ENCODE data around the gene OR2T10.
"Not testable (repeated sequence)": the region's sequence is repeated elsewhere in the genome, so short reads cannot be mapped to it uniquely, and the experiment has no call there.

The OR2T10 gene, protein sequence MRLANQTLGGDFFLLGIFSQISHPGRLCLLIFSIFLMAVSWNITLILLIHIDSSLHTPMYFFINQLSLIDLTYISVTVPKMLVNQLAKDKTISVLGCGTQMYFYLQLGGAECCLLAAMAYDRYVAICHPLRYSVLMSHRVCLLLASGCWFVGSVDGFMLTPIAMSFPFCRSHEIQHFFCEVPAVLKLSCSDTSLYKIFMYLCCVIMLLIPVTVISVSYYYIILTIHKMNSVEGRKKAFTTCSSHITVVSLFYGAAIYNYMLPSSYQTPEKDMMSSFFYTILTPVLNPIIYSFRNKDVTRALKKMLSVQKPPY

DNA sequence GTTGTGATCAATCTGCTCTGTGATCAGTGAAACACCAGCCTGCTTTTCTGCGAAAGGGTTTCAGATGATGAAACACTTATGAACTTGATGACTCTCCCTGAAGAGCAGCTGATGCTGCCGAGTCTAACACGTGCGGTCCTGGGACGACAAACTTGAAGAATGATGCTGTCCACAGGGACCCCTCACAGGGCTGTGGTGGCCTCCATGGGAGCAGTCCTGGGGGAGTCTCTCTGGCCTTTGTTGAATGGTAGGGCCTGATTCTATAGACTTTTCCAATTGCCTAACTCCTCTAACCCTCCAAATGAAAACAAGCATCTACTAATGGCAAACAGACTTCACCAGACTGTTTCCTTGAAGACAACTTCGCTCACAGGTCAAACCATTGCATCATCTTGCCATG is at the start of gene OR2T10:
TSS of gene OR2T10 (minus strand) at position 112 of the 400 bp plus-strand sequence. CDS start 3,932 bp downstream, outside the sequence.
- no peak for DNase-seq (ENCODE audit: low spot score)

DNA sequence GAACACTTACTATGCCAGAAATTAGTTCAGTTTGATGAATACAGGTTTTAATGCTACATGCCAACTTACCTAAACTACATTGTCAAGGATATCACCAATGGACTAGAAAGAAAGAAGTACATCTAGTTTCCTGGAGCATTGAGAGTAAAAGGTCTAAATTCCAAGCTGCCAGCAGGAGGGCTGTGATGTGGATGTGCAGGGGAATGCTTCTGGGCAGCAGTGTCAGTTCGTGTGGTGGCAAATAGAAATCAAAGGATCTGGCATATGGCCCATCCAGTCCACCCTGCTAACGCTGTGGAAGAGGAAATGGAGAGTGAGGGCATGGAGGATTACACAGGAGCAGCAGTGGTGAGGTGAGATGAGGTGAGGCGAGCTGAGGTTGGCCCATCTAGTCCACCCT is 47.7 kb upstream of the OR2T10 start, which contains the start of gene OR2T35:
TSS of gene OR2T35 (minus strand) at position 101 of the 400 bp plus-strand sequence. CDS start 6,020 bp downstream, outside the sequence.
- not testable (repeated sequence) for DNase-seq (ENCODE audit: low spot score)

DNA sequence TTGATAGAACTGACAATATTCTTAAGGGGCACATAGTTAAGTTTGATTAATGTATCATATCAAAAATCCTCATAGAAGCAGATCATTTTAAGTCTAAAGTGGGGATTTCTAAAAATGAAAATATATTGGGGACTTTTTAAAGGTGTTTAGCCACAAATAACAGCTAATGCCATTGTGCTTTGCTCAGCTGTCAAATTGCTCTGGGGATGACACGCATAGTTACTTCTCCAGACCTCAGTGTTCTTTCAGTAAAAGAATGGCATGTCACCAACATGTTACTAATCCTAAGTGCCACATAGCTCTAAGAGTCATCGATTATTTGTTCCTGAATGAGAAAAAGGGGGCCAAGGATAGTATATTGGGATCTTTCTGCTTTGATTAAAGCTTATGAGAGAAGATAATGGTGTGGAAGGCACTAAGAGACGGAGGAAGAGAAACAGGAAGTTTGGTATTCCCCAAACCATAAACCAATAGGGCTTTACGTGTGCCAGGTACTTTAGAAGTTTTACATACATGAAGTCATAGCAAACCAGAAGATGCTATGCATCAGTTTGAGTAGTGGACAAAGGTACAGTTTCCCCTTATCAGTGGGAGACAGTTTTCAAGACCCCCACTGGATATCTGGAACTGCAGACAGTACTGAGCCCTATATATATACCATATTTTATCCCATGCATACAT is 45.6 kb upstream of the OR2T10 start:
- DNase-seq (ENCODE audit: low spot score): not testable (repeated sequence)

DNA sequence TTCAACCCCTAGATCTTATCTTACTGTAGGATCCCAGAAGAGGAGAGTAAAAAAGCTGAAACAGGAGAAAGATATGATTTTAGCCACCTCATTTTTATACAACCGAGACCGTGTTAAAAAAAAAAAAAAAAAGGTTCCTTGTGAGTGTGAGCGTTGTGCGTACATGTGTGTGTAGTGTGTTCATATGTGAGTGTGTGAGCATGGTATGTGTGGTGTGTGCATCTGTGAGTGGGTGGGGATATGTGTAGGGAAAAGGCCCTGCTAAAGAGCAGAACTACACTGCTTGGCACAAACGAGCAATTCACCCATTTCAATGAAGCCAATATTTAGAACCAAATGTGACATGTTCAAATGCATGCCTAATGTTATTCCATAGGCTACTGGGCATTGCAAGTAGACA is 44.1 kb upstream of the OR2T10 start:
- DNase-seq (ENCODE audit: low spot score): not testable (repeated sequence)

DNA sequence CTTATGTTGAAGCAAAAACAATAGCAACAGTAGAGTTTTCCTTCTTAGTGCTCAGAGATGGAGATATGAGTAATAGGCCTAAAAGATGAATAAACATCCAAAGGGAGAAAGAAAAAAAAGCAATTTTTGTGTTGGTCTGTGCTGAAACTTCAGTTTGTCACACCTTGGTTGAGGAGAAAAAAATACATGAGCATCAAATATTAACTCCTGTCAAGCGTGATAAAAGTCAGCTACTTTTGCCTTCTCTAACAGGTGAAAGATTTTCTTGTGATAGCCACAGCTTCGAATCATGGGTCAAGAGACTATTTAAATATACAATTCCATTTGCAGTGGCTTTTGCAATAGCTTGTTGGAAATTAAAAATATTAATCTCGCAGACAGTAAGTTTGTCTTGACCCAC is 43.4 kb upstream of the OR2T10 start:
- DNase-seq (ENCODE audit: low spot score): not testable (repeated sequence)

DNA sequence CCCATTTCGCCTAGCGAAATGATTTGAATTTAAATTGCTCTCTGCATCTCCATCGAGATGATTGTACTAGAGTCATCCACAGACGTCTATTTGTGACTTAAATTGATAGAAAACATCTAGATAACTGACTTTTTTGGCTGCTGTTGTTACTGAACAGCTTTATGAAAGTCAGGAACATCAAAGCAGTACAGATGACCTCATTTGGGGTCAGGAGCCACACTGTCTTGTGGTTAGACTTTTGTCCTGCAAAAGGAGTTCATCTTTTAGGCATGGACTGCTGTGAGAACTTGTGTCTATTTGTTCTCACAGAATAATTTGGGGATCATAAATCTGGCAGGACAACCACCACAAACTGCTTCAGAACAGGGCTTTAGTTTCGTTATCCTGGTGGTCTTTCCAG is 42.2 kb upstream of the OR2T10 start:
- DNase-seq (ENCODE audit: low spot score): not testable (repeated sequence)

DNA sequence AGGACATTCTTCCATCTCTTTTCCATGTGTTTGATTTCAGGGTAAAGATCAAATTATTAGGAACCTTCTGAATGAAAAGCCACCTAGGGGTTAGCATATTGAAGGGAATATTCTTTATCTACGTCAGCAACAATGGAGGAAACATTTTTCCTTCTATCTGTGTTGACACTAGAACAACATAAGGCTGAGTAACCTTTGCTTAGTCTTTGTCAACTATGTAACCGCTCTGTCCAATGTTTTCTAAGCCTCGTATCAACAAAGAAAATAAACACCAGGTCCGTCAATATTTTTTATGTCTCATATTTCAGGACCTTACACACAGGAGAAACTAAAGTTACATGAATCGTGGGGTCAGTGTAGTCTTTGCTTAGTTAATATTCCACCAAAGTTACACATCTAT is 39.1 kb upstream of the OR2T10 start:
- not testable (repeated sequence) for DNase-seq (ENCODE audit: low spot score)

DNA sequence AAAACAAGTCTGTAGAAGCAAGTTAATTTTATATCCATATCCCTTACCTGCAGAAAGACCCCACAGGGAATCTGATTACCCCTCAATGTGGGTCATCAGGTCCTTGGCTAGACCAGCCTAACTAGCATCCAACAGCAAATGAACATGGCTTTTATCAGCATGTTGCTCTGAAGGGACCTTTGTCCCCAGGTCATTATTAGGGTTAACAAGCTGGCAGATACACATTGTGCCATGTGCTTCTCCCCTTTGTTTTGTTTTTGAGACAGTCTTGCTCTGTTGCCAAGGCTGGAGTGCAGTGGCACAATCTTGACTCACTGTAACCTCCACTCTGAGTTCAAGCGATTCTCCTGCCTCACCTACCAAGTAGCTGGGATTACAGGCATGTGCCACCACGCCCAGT is 37.5 kb upstream of the OR2T10 start, which contains the start of gene OR2T11:
TSS of gene OR2T11 (minus strand) at position 101 of the 400 bp plus-strand sequence. CDS start 7,963 bp downstream, outside the sequence.
- DNase-seq (ENCODE audit: low spot score): not testable (repeated sequence)

DNA sequence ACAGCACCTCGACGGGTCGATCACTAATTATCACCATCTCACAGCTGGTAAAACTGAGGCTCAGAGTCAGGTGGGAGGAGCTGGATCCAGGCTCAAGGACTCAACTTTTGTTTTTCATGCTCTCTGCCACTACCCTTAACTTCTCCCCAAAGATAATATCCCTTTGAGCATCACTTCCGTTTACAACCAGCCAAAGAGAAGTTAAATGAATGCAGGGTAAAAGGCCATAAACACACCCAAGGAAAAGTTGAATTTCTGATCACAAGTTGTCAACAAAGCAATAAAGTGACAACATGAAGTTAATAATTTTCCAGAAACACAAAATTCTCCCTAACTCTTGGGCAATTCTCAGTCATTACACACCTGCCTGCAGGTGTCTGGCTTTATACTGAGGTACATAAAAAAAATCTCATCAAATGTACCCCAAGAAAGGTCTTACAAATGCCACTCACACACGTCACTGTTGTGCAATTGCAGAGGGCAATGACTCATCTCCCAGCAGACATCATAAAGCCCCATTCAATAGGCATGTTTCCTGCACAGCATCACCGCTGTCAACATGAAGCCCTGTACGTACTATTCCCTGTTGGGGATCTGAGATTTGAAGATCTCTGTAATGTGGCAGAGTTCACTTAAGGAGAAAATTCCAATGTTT is 34.0 kb upstream of the OR2T10 start:
- DNase-seq (ENCODE audit: low spot score): no peak

DNA sequence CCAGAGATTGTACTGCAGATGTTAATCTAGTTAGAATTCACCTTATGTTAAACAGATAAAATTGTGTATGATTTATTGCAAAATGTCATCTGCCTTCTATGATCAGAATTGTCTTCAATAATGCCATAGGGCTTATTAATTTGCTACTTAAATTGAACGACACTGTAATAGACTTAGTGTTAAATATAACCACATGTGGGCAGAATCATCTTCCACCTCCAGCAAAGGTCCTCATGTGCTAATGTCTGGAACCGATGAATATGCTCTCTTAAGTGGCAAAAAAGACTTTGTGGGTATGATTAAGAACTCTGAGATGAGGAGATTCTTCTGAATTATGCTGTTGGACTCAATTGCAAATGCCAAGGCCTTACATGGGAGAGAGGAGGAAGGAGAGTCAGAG is 33.1 kb upstream of the OR2T10 start:
- no peak for DNase-seq (ENCODE audit: low spot score)

DNA sequence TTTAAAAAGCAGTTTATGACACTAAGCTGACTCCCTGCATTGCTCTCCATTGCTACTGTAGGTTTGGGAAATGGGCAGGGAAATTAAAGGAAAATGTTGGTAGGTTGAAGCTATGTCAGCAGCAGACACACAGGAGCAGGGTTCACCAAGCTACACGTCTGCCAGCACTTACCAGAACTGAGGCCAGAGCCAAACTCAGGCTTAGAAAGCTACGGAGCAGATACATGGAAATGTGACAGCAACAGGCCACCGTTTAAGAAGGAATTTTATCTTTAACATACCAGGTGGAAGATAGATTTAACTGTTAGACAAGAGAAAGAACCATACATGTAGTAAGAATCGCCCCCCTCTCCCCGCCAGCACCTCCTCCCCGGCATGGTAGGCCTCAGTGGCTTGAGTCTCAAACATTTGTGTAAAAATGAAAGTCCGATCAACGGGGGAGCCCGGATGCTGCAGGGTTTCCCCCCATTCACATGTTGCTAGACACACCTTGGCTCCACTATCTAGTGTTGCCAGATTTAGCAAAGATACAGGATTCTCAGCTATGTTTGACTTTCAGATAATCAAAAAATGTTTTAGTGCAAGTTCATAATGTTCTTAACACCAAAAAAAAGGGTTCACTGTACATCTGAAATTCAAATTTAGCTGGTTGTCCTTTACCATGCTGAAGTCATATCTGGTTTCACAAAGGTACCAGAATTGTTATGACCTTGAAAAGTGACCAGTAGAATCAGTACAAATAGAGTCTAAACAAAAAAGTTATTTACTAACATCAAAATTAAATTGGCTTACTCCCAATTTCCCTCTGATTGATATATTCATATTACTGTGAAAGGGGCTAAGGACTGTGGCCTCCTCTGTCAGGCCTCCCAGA is 30.7 kb upstream of the OR2T10 start:
- no peak for DNase-seq (ENCODE audit: low spot score)

DNA sequence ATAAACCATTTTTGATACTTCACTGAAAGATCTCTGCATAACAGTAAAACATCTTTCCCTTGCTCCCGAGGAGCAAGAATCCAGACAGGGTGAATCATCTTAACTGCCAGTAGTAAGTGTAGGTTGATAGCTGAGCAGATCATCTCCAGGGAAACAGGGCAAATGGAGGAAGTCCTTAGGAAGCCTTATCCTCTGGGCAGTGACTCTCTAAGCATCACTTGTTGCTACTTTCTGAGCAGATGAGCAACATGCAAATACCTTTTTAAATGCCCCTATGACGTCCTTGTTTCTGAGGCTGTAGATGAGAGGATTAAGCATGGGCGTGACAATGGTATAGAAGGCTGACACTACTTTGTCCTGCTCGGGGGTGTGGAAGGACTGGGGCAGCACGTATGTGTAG is 28.5 kb upstream of the OR2T10 start:
- DNase-seq (ENCODE audit: low spot score): no peak

DNA sequence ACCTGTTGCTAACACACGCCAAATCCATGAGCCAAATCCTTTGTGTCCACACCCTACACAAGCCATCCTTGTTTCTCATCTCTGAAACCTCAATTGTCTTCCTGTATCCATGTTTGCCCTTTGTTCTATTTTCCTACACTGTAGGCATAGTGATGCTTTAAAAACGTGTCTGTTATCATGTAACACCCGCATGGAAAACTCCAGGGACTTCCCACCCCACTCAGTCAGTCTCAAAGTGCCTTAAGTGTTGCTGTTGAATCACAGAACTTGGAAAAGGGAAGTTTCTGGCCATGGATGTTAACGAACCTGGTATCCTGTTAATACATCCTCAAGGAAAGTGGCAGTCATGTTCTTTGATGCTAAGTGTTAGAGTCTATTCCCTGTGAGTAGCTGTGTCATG is 27.7 kb upstream of the OR2T10 start:
- DNase-seq (ENCODE audit: low spot score): no peak

DNA sequence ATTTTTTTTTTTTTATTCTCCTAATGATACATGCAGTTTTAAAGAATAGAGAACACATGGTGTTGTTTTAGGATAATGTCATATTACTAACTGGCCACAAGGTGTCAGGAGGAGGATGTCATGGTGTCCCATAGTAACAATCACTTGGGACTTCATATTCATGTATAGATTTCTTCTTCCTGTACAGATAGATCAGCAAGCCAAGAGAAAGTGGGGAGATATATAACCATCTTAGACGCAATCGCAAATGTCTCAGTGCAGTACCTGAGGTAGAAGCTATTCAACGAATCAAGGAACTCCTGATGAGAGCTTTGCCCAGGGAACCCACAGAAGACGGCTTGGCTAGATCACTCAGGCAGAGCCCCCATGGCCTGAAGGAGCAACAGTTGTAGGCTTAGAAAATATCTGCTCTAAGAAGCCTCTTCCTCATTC is 25.1 kb upstream of the OR2T10 start:
- DNase-seq (ENCODE audit: low spot score): peak; percentile 27

DNA sequence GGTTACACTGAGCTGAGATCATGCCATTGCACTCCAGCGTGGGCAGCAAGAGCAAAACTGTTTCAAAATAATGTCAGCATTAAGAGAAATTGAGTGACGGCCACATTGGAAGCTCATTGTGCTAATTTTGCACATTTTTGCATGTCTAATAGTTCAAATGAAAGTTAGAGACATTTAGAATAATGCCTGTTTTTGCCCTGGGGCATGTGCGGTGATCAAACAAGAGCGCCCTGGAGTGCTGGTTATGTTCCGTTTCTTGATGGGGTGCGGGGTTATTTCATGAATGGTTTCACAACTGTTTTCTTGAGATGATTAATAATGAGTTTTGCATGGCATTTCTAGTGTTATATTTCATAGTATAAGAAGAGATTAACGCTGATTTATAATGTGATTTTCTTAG is 24.3 kb upstream of the OR2T10 start:
- no peak for DNase-seq (ENCODE audit: low spot score)

DNA sequence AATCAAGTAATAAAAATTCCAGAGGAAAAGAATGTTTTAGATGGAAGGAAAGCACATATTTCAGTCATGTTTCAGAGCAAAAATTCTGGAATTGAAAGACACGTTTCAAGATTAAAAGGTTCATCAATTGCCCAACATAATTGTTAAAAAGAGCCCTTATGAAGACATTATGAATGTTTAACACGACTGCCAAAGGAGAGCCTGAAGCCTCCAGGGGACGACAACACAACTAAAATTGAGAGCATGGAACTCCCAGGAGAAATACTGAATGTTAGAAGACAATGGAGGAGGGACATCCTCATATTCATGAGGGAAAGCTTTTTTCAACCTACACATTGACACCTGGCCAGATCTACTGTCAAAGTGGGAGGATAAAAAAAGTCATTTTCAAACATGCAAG is 21.4 kb upstream of the OR2T10 start:
- DNase-seq (ENCODE audit: low spot score): peak; percentile 47

DNA sequence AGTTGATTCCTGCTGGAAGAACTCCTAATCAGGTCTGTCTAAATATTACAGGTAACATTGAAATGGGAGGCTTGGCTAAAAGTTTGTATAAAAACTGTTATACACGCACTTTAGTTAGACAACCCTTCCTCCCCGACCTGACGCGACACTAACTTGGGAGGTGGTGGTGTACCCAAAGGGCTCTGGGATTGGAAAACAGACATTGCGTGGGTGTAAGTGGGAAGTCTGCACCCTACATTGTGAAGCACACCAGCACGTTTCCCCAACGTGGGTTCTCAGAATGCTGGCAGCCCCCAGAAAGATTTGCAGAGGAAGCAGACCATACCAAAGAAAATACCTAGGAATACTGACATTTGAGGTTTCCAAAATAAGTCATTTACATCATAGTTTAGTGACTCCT is 20.6 kb upstream of the OR2T10 start:
- no peak for DNase-seq (ENCODE audit: low spot score)

DNA sequence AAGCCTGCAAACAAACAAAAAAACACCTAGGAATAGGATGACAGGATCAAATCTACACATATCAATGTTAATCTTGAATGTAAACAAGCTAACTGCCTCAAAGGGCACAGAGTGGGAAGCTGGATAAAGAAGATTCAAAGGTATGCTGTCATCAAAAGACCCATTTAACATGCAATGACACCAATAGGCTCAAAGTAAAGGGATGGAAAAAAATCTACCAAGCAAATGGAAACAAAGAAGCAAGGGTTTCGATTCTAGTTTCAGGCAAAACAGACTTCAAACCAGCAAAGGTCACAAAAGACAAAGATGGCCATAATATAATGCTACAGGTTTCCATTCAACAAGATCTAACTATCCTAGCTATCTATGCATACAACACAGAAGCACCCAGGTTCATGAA is 16.2 kb upstream of the OR2T10 start:
- no peak for DNase-seq (ENCODE audit: low spot score)

DNA sequence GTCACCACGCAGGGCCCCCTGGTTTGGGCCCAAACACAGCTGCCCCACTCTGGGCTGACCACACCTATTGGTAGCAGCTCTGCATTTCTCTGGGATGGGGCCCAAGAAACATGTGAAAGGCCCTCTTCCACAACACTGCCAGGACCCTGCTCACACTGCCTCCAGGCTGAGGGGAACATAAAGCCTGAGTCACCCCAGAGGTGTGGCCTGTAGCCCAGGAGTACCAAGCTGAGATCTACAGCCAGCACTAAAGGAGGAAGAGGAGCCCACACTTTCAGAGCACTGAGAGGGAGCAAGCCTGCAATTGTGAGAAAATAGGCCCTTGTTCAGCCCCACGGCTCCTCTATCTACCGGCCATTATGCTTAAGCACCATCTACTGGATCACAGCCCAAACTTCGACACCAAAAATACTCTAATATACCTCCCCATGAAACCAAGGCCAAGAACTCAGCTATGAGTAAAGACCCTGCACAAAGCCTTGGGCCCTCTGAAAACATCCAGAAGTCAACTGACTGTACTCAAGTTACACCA is 14.4 kb upstream of the OR2T10 start:
- no peak for DNase-seq (ENCODE audit: low spot score)

DNA sequence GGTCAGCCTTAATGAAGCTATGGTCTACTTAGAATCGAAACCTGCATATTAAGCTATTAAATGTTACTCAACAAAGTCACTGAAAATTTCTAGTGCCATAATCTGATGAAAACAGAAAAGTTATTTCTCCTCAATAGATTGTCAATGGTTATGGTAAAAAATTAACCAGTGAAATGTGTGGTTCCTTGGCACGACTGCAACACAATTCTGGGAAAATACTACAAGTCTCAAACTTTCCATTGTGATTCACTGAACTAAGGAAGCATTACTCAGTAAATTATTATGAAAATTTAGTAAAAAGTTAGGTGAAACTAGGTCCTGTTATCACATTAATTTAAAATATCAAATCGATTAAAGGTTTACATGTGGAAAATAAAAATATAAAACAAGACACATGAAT is 12.8 kb upstream of the OR2T10 start:
- DNase-seq (ENCODE audit: low spot score): no peak

DNA sequence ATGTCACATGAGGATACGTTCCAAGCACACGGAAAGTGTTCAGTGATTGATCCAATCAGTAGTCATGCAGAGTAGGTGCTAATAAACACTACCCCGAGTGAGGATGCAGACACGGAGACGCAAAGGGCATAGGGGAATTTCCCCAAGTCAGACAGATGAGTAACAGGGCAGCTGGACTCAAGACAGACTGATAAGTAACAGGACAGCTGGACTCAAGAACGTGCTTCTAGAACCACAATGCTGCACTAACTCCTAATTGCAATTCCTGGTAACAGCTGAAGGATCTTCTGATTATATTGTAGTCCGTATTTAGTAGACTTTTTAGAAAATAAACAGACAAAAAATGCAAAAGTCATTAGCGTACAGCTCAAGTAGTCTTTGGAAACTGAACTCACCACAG is 1.9 kb upstream of the OR2T10 start:
- DNase-seq (ENCODE audit: low spot score): no peak

DNA sequence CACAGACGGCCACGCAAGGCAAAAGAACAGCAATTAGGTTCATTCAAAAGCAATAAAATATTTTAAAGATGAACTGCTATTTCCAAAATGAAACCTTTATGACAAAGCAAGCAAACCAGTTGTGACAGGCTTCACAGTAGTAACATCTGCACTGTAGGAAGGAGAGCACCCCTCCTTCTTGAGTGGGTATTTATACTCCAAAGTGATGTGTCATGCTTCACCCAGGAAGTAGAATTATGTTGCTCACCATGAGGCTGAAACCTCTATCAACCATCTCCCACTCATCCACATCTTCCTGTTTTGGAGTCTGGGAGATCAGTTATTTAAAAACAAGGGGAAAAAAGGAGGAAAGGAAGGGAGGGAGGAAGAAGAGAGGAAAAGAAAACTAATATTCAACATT is 885 bp downstream of the OR2T10 start:
- no peak for DNase-seq (ENCODE audit: low spot score)
